ENCODE data around the gene STIM2.
"Not testable (repeated sequence)": the region's sequence is repeated elsewhere in the genome, so short reads cannot be mapped to it uniquely, and the experiment has no call there.

STIM2 gene

GRCh38 chr4:26867914-26868684 lies 7.5 kb downstream of the STIM2 start:
- no peak for DNase-seq (ENCODE audit: low read depth, low spot score)

GRCh38 chr4:26870576-26871262 lies 10.1 kb downstream of the STIM2 start:
- DNase-seq (ENCODE audit: low read depth, low spot score) = no peak

GRCh38 chr4:26871611-26872010 lies 11.0 kb downstream of the STIM2 start:
- no peak for DNase-seq (ENCODE audit: low read depth, low spot score)

- DNase-seq (ENCODE audit: low read depth, low spot score) = no peak
These were observed 12.9 kb downstream of the STIM2 start for GRCh38 chr4:26873391-26874026.

- no peak for DNase-seq (ENCODE audit: low read depth, low spot score)
These were observed 13.5 kb downstream of the STIM2 start for GRCh38 chr4:26874110-26874509.

- no peak for DNase-seq (ENCODE audit: low read depth, low spot score)
These were observed 16.8 kb downstream of the STIM2 start for GRCh38 chr4:26877406-26877805.

- DNase-seq (ENCODE audit: low read depth, low spot score) = no peak
These were observed 17.3 kb downstream of the STIM2 start for GRCh38 chr4:26877961-26878360.

GRCh38 chr4:26878794-26879391 lies 18.3 kb downstream of the STIM2 start:
- no peak for DNase-seq (ENCODE audit: low read depth, low spot score)

- DNase-seq (ENCODE audit: low read depth, low spot score) = no peak
These were observed 19.2 kb downstream of the STIM2 start for GRCh38 chr4:26879805-26880204.

GRCh38 chr4:26884026-26884425 lies 23.4 kb downstream of the STIM2 start:
- no peak for DNase-seq (ENCODE audit: low read depth, low spot score)

GRCh38 chr4:26884486-26884988 lies 23.9 kb downstream of the STIM2 start:
- no peak for DNase-seq (ENCODE audit: low read depth, low spot score)

- no peak for DNase-seq (ENCODE audit: low read depth, low spot score)
These were observed 25.3 kb downstream of the STIM2 start for GRCh38 chr4:26885912-26886274.

GRCh38 chr4:26887143-26887542 lies 26.5 kb downstream of the STIM2 start:
- DNase-seq (ENCODE audit: low read depth, low spot score) = no peak

- DNase-seq (ENCODE audit: low read depth, low spot score) = no peak
These were observed 27.2 kb downstream of the STIM2 start for GRCh38 chr4:26887809-26888208.

GRCh38 chr4:26889356-26889755 lies 28.7 kb downstream of the STIM2 start:
- DNase-seq (ENCODE audit: low read depth, low spot score) = no peak

- no peak for DNase-seq (ENCODE audit: low read depth, low spot score)
These were observed 30.4 kb downstream of the STIM2 start for GRCh38 chr4:26891054-26891453.

- DNase-seq (ENCODE audit: low read depth, low spot score) = no peak
These were observed 31.2 kb downstream of the STIM2 start for GRCh38 chr4:26891867-26892266.

GRCh38 chr4:26892480-26893150 lies 32.0 kb downstream of the STIM2 start:
- DNase-seq (ENCODE audit: low read depth, low spot score) = no peak

- no peak for DNase-seq (ENCODE audit: low read depth, low spot score)
These were observed 32.9 kb downstream of the STIM2 start for GRCh38 chr4:26893491-26893890.

GRCh38 chr4:26894881-26895280 lies 34.2 kb downstream of the STIM2 start:
- not testable (repeated sequence) for DNase-seq (ENCODE audit: low read depth, low spot score)

GRCh38 chr4:26896636-26897035 lies 36.0 kb downstream of the STIM2 start:
- DNase-seq (ENCODE audit: low read depth, low spot score) = no peak

- no peak for DNase-seq (ENCODE audit: low read depth, low spot score)
These were observed 39.4 kb downstream of the STIM2 start for GRCh38 chr4:26899991-26900390.

All from iPS DF 19.7 (cell line).